Right hindlimb (tissue), 1 donor: ENCODE results near the gene ACTL10.

Source experiments
- DNase-seq: peaks from one replicate; pipeline ENCODE4 v3.0.0-alpha.2; 2018

Gene ACTL10

GRCh38 chr20:33677991-33678702 lies 11.4 kb downstream of the ACTL10 start:
- peak; percentile 84 for DNase-seq

- no peak for DNase-seq
Observed at GRCh38 chr20:33679758-33680485, 13.2 kb downstream of the ACTL10 start.

GRCh38 chr20:33680686-33681085 lies 13.9 kb downstream of the ACTL10 start:
- no peak for DNase-seq

- no peak for DNase-seq
Observed at GRCh38 chr20:33681288-33681687, 14.5 kb downstream of the ACTL10 start.

- no peak for DNase-seq
Observed at GRCh38 chr20:33681728-33682353, 15.1 kb downstream of the ACTL10 start.

- peak; percentile 37 for DNase-seq
Observed at GRCh38 chr20:33684533-33685327, 18.0 kb downstream of the ACTL10 start.

- peak; percentile 77 for DNase-seq
Observed at GRCh38 chr20:33685328-33686099, 18.8 kb downstream of the ACTL10 start.

GRCh38 chr20:33686100-33686983 lies 19.6 kb downstream of the ACTL10 start, which contains the start of gene E2F1:
TSS of gene E2F1 (minus strand) at chr20:33686385. CDS start at chr20:33686264, 121 bp downstream.
- peak; percentile 98 for DNase-seq

- DNase-seq, result no peak
Observed at GRCh38 chr20:33686984-33687366, 20.2 kb downstream of the ACTL10 start.

GRCh38 chr20:33687370-33687915 lies 20.7 kb downstream of the ACTL10 start:
- DNase-seq, result no peak

GRCh38 chr20:33687993-33688937 lies 21.5 kb downstream of the ACTL10 start:
- DNase-seq, result peak; percentile 14

- no peak for DNase-seq
Observed at GRCh38 chr20:33688938-33689424, 22.2 kb downstream of the ACTL10 start.

- DNase-seq, result no peak
Observed at GRCh38 chr20:33689493-33689892, 22.8 kb downstream of the ACTL10 start.

- no peak for DNase-seq
Observed at GRCh38 chr20:33689973-33690372, 23.2 kb downstream of the ACTL10 start.

- DNase-seq, result no peak
Observed at GRCh38 chr20:33693289-33693688, 26.5 kb downstream of the ACTL10 start.

- peak; percentile 86 for DNase-seq
Observed at GRCh38 chr20:33693741-33694638, 27.2 kb downstream of the ACTL10 start.

GRCh38 chr20:33694639-33695012 lies 27.9 kb downstream of the ACTL10 start:
- DNase-seq, result no peak

GRCh38 chr20:33696448-33696847 lies 29.7 kb downstream of the ACTL10 start:
- no peak for DNase-seq
